GM19099 (cell line): ENCODE data around the gene SMIM15.

ENCODE experiments used
- POLR2A ChIP-seq: IDR thresholded peaks from 3 replicates; pipeline ENCODE4 v1.6.1; 2011; ENCODE audit warnings: low read depth; ENCODE audit not compliant: insufficient read length; ENCODE audit errors: extremely low read depth

Gene SMIM15

DNA sequence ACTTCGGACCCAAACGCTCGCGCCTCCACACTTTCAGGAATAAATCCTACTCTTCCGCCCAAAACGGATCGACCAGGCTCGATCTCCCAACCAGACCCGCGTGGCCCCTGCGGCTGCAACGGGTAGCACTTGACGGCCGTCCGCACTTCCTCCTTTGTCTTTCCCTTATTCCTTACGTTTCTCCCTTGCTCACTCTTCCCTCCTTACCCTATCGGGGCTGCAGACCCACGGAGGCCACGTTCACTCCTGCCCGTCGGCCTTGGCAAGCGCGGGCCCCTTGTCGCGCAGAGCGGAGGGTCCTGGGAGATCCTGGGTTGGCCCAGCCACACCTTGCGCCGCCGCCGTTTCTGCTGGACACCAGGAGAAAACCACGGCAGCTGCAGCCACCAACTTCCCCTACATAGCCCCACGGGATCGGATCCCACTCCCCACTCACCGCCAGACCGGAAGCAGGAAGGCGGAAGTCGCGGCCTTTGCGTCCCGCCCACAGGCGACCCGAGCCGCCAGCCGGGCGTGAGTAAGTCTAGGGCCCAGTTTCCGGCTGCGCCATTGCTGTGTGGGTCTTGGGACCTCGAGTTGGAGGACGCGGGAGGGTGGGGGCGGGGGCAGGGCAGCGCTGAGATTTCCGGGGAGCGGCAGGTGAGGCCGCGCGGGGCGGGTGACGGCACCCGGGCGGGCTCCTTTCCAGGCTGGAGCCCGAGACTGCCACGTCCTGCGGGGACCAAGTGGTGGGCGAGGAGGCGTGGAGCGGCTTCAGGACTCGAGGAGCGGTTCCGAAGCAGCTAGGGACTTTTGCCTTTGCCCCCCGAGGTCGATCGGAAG is at the start of gene SMIM15:
Gene SMIM15 (minus strand): TSS at position 459 of the 822 bp plus-strand sequence. CDS start 2,297 bp downstream, outside the sequence.
- peak; percentile 85 for TF ChIP-seq POLR2A

- TF ChIP-seq POLR2A, result no peak
Observed at GRCh38 chr5:61207884-61208283, 45.6 kb upstream of the SMIM15 start.

- TF ChIP-seq POLR2A, result no peak
Observed at GRCh38 chr5:61205013-61205412, 42.7 kb upstream of the SMIM15 start.

DNA sequence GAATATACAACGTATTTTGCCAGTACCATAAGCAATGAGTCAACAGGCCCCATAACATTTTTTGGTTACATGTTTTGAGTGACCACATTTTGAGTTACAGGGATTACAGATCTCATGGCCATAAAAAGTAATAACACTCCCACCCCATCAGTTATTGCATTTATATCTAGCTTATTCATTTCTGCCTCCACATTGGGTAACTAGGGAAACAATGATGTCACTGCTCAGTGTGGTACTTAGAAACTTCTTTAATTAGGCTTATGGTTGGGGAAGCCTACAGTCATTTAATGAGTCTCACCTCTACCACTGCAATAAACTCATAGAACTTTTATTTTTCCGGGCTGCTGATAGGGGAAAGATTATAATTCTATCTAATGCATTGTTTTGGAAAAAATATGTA is 39.9 kb upstream of the SMIM15 start:
- no peak for TF ChIP-seq POLR2A

- no peak for TF ChIP-seq POLR2A
Observed at GRCh38 chr5:61200582-61201155, 38.4 kb upstream of the SMIM15 start.

DNA sequence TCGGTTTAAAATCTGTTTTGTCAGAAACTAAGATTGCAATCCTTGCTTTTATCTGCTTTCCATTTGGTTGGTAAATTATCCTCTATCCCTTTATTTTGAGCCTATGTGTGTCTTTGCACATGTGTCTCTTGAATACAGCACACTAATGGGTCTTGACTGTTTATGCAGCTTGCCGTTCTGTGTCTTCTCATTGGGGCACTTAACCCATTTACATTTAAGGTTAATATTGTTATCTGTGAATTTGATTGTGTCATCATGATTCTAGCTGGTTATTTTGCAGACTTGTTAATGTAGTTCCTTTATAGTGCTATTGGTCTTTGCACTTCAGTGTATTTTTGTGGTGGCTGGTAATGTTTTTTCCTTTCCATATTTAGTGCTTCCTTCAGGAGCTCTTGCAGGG is 36.3 kb upstream of the SMIM15 start:
- TF ChIP-seq POLR2A, result no peak

DNA sequence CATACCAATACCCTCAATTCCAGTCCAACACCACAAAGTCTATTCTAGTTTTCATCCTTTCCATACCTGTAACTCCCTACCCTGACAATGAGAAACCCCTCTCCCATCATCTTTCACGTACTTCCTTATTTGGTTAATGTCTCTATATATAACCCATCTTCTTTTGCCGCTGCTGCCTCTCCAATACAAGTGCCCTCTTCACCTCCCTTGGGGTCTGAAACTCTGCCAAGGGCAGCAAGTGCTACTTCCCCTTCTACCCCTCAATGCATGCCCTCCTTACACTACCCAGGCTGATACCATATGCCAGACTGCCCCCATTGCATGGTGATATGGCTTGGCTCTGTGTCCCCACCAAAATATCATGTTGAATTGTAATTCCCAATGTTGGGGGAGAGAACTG is 24.4 kb upstream of the SMIM15 start:
- TF ChIP-seq POLR2A, result no peak

DNA sequence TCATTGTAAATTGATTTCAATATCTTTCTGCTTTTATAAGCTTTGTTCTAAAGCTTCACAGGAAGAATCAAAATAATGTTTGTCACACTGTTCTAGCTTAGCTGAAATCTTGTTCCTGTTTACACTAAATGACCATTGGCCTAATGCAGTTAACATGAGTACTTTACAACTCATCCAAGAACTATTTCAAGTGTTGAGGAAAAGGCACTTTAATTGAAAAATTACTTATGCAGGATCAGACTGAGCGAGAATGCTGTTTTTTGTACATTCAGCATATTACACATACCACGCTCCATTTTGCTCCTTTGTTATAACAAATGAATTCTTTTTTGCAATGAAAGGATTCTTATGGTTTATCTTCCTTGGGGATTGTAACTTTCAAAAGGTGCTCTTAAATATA is 22.4 kb upstream of the SMIM15 start:
- no peak for TF ChIP-seq POLR2A

- no peak for TF ChIP-seq POLR2A
Observed at GRCh38 chr5:61183538-61183937, 21.3 kb upstream of the SMIM15 start.

GRCh38 chr5:61182449-61182848 is 20.2 kb upstream of the SMIM15 start:
- no peak for TF ChIP-seq POLR2A

- no peak for TF ChIP-seq POLR2A
Observed at GRCh38 chr5:61180886-61181285, 18.6 kb upstream of the SMIM15 start.

DNA sequence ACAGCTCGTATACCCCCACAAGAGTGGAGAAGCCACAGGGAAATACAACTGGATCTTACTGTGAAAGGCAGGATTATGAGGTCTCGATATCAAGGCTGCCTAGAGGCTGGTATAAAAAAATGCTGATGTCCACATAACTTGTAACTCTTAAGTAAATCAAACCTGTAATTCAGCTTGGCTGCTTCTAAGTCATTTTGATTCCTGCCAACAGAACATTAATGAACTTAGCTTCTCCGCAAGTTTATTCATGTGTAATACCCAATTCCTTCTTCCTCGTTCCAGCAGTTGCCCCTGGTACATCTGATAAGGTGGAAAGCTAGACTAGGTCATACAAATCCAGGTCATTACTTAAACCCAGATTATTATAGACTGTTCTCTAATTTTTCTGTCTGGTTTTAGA is 16.4 kb upstream of the SMIM15 start:
- TF ChIP-seq POLR2A, result no peak

DNA sequence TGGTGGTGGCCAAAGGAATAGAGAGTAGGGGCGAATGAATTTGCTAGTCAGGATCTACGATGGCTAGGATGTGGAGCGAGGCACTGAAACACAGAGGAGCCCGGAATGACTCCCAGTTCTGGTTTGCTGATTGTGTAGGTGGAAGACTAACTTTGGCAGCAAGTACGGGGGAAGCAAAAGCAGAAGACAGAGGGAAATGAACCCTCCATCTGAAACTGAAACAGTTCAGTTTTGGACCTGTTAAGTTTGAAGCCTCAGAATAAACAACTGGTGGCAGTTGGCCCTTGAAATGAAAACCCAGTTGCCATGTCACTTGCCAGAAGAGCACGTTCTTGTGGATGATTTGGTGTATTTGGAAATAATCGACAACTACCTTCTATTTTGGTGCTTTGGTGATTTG is 15.4 kb upstream of the SMIM15 start:
- TF ChIP-seq POLR2A, result no peak

DNA sequence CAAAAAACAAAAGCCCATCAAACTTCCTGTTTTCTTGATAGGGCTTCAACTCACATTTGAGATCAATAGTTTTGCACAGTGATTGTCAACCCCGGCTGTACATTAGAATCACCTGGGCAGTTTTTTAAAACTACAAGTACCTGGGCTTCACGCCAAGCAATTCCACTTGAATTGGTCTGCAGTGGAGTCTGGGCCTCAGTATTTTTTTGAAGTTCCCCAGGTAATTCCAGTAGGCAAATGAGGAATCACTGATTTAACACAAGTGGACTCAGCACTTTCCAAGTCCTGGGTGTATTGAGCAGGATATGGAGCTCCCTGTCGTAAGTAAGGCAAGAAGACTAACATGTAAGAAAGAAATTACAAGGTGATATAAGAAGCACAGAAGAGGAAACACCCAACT is 14.8 kb upstream of the SMIM15 start:
- no peak for TF ChIP-seq POLR2A

DNA sequence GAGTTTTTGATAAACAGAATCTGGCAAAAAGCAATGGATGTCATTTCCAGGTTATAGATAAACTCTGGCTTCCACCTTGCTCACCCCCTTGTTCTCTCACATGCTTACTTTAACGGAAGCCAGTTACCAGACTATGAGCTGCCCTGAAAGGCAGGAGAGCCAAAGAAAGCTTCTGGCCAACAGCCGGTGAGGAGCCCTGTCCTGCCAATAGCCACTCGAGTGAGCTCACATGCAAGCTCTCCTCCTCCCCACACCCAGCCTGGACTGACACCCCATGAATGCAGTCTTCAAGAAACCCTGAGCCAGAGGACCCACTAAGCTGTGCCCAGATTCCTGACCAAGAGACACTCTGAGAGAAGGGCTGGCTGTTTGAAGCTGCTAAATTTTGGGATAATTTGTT is 14.4 kb upstream of the SMIM15 start:
- no peak for TF ChIP-seq POLR2A

- TF ChIP-seq POLR2A, result no peak
Observed at GRCh38 chr5:61171479-61171878, 9.2 kb upstream of the SMIM15 start.
